Inflammatory macrophage treated with lipopolysaccharide for 4 hours (primary cell): ENCODE measurements around the gene CX3CR1.
A peak's percentile ranks its signal among the peaks of the same experiment; 100 is the strongest.
"Not testable (repeated sequence)": the region's sequence is repeated elsewhere in the genome, so short reads cannot be mapped to it uniquely, and the experiment has no call there.

Source experiments
- DNase-seq: peaks from one replicate; pipeline ENCODE4 v3.0.0-alpha.2; 2020

CX3CR1 gene, protein sequence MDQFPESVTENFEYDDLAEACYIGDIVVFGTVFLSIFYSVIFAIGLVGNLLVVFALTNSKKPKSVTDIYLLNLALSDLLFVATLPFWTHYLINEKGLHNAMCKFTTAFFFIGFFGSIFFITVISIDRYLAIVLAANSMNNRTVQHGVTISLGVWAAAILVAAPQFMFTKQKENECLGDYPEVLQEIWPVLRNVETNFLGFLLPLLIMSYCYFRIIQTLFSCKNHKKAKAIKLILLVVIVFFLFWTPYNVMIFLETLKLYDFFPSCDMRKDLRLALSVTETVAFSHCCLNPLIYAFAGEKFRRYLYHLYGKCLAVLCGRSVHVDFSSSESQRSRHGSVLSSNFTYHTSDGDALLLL

GRCh38 chr3:39279745-39280517 is at the start of gene CX3CR1:
Gene CX3CR1, minus strand, starts transcription at chr3:39280036. Its CDS starts 13,527 bp downstream, at chr3:39266509.
- no peak for DNase-seq

DNA sequence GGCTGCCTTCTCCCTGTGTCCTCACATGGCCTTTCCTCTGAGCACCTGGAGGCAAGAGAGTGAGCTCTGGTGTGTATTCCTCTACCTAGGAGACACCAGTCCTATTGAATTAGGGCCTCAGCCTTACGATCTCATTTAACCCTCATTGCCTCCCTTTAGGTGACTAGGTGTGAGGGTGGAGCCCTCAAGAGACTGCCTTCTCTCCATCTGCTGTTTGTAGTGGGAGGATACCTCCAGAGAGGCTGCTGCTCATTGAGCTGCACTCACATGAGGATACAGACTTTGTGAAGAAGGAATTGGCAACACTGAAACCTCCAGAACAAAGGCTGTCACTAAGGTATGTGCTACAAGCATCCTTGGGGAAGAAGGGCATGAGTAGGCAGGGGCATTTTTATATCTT is 49.7 kb upstream of the CX3CR1 start, which contains the start of gene CCR8:
Gene CCR8 (plus strand): TSS at position 217 of the 400 bp plus-strand sequence. CDS start 2,623 bp downstream, outside the sequence.
- no peak for DNase-seq

GRCh38 chr3:39327746-39328349 is 48.0 kb upstream of the CX3CR1 start:
- DNase-seq, result no peak

DNA sequence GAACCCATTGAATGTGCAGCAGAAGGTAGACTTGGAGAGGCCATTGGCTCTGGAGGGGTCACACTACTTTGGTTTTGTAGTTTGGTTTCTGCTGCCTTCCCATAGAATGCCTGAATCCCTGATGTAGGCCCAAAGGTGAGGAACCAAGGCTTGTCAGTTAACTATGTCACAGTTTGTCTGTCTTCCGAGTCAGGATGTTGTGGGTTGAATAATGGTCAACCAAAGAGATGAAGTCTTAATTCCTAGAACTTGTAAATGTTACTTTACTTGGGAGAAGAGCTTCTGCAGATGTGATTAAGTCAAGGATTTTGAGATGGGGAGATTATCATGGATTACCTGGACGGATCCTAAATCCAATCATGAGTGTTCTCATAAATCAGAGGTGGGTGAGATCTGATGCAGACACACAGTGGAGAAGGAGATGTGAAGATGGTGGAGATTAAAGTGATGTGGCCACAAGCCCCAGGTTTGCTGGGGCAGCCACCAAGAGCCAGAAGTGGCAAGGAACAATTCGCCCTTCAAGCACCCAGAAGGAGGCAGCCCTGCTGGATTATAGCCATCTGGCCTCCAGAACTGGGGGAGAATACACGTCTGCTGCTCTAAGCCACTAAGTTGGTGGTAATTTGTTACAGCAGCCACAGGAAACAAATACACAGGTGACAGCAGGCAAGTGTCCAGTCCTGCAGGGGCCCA is 47.4 kb upstream of the CX3CR1 start:
- DNase-seq, result no peak

DNA sequence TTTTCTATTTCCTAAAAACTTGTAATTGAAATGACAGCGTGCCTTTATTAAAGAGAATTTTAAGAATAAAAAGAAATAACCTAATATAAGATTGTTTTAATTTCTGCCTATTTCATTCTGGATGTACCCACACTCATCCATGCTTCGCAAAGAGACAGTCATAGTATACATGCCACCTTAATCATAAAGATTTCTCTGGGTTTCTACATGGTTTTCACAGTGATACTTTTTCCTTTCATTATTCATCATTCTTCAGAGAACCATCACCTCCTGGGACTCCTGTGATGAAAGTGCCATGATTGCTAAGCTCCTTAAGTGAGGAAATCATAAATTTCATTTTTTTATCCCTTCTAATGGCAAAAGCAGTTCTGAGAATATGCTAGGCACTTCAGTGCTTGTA is 45.4 kb upstream of the CX3CR1 start:
- no peak for DNase-seq

DNA sequence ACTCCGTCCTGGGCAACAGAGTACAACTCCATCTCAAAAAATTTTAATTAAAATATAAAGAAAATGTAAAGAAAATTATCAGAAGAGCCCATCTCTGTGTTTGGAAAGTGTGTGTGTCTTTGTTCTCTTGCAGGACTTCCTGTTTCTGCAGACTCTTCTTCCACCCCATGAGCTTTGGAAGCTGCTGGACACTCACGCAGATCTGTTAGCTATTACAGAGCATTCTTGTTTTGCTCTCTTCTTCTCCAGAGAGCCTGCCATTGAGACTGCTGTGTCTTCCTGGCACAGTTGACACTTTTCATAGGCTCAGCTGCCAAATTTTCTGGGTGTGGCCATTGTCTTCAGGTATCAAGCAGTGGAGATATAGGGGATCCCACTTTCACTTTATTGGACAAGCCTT is 43.7 kb upstream of the CX3CR1 start:
- no peak for DNase-seq

DNA sequence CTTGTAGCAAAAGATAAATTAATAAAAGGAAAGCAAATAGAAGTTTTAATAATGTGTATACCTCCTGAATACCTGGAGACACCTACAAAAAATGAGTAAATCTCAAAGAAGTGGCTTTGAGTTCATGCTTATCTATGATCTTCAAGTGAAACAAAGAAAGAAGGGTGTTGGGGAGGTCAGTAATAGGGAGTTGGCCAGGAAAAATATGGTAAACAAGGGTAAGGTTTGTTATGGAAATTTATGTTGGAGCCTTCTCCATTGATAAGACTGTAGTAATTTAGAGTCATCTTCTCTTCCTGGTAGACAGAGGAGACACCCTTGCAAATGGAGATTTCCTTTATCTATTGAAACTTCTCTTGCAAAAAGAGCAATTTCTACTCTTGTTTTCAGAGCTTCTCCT is 43.1 kb upstream of the CX3CR1 start:
- no peak for DNase-seq

DNA sequence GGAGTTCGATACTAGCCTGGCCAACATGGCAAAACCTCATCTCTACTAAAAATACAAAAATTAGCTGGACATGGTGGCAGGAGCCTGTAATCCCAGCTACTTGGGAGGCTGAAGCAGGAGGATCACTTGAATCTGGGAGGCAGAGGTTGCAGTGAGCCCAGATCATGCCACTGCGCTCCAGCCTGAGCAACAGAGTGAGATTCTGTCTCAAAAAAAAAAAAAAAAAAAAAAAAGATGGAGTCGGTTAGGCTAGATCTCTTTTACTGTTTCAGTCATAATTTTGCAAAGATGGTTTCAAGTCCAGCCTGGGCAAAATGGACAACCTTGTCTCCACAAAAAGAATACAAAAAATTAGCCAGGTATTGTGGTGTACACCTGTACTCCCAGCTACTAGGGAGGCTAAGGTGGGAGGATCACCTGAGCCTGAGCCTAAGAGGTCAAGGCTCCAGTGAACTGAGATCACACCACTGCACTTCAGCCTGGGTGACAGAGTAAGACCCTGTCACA is 42.4 kb upstream of the CX3CR1 start:
- DNase-seq, result not testable (repeated sequence)

GRCh38 chr3:39321574-39321983 is 41.7 kb upstream of the CX3CR1 start:
- DNase-seq, result not testable (repeated sequence)

- no peak for DNase-seq
These were observed 39.4 kb upstream of the CX3CR1 start for GRCh38 chr3:39319249-39319648.

DNA sequence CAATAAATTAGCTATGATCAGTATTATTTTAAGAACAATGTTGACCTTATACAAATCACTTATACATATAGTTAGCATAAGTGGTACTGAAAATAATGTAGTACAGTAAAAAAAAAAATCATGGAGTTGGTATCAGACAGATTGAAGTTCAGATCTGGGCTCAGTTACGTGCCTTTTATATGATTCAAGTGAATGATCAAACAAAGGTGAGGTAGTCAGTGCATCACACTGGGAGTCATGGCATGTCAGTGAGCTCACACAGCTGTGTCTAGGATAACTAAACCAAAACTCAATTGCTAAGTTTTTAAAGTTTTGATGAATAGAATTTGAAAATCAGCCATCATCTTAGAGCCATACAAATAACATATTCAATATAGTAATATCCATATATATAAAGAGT is 38.5 kb upstream of the CX3CR1 start:
- no peak for DNase-seq

DNA sequence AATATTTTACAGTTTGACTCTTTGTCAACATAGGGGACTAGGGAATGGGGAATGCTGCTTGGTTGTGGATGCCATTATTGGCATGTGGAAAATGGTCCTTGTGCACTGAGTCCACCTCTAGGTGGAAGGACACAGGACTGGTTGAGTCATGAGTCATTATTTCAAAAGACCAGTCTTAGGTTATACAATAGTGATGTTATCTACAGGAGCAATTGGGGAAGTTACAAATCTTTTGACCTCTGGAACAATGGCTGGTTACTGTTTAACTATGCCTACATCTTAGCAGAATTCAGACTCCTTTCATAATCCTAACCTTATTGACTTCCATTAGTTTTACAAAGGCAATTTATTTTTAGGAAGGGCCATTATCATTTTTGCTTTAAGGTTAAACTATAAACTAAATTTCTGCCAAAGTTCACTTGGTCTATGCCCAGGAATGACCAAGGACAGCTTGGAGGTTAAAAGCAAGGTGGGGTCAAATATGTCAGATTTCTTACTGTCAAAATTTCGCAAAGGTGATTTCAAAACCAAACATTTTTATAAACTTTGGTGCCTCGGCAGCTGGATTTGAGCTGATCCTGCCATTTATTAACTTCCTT is 37.8 kb upstream of the CX3CR1 start:
- DNase-seq, result peak; percentile 74

- DNase-seq, result no peak
These were observed 35.6 kb upstream of the CX3CR1 start for GRCh38 chr3:39315420-39315819.

GRCh38 chr3:39313289-39313688 is 33.5 kb upstream of the CX3CR1 start:
- DNase-seq, result no peak

- DNase-seq, result no peak
These were observed 22.3 kb upstream of the CX3CR1 start for GRCh38 chr3:39302178-39302577.

DNA sequence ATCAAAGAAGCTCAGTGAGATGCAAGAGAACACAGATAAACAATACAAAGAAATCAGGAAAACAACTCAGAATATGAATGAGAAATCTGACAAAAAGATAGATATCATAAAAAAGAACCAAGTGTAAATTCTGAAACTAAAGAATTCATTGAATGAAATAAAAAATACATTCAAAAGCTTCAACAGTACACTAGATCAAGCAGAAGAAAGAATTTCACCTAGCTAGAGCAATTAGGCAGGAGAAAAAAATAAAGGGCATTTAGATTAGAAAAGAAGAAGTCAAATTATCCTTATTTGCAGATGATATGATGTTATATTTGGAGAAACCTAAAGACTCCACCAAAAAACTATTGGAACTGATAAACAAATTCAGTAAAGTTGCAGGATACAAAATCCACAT is 19.4 kb upstream of the CX3CR1 start:
- no peak for DNase-seq

GRCh38 chr3:39296197-39297077 is 16.6 kb upstream of the CX3CR1 start:
- DNase-seq, result no peak

GRCh38 chr3:39295184-39295775 is 15.4 kb upstream of the CX3CR1 start:
- DNase-seq, result no peak

DNA sequence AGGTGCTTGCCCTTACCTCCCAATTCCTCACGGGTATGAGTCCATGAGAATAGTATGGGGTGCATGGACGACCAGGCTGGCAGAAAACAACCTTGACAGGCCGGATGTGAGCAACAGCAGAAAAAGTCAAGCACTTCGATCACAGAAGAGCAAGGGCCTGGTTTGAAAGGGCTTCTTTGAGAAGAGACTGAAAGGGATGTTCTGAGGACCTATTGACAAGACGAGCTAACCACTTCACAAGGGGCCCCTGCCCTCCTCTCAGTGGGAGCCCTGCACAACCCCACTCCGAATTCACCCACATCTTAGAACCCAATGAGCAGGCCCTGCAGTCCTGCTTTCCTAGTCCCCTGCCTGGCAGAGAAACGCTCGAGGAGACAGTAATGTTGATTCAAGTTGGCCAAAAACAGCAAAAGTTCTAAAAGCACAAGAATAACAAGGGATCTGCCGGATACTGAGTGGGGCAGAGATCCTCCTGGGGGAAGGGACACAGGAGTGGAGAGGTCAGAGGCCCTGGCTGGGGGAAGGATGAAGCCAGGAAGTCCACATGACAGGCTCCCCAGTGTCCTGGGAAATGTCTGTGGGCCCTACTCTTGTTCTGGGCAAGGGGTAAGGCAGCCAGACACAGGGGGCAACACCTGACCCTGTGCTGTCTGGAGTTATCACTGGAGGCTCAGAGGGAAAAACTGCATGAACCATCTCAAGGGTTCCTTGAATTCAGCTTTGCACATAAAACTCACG is 14.8 kb upstream of the CX3CR1 start:
- no peak for DNase-seq

DNA sequence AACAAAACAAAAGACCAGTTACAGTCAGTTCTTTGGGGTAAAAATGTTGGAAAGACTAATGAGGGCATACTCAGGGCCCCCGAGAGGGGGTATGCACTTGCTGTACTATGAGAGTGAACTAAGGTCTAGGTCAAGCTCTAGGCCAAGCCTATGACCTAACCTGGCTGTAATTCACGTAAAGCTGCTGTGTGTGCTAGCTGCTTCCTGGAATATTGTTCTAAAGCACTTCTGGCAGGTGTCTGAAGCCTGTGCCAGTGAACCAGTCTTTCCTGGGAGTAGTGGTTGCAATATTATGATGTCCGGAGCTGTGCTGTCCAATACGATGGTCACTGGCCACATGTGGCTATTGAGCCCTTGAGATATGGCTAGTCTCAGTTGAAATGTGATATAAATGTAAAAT is 13.1 kb upstream of the CX3CR1 start:
- no peak for DNase-seq
